ENCODE data around the gene EPB41L1. TPM values are rescaled to one million over a fixed set of nuclear protein-coding genes. Genes with fewer than 3 reads are reported as not detected.

Gene EPB41L1
- polyA plus RNA-seq, 1 donor from 2014 or later: 38.2 TPM

- Histone ChIP-seq H4K20me1 (ENCODE audit: insufficient read depth) (no peaks in the 10 kb centered on the region), H3F3A (ENCODE audit: insufficient read depth, low read length, poor library complexity, severe bottlenecking) (no peaks in the 10 kb centered on the region), H3K27me3 (ENCODE audit: insufficient read depth, low read depth, low read length) (no peaks in the 10 kb centered on the region), H3K36me3 (ENCODE audit: insufficient read depth, low read length) (no peaks in the 10 kb centered on the region), H3K9me2 (ENCODE audit: insufficient read depth, low read length) (no peaks in the 10 kb centered on the region), H3K9ac (ENCODE audit: low read length) (no peak overlapping the region), H3K79me2 (replicated peaks; ENCODE audit: insufficient read depth, low read length) (peaks cover 12% of the 10 kb centered on the region), H3K27ac (ENCODE audit: low read length) (no peak overlapping the region), H3K4me3 (ENCODE audit: low read length) (peak overlapping the region; percentile 81), H2AFZ (ENCODE audit: low read depth, low read length) (no peak overlapping the region), H3K4me2 (ENCODE audit: low read length) (peak overlapping the region; percentile 73), H3K9me3 (ENCODE audit: low read length) (no peaks in the 10 kb centered on the region)
- TF ChIP-seq POLR2AphosphoS5 (IDR thresholded peaks at IDR 0.05) (no peak), SMC3 (conservative IDR thresholded peaks at IDR 0.05; ENCODE audit: poor library complexity) (no peak), REST (IDR thresholded peaks at IDR 0.05; ENCODE audit: borderline replicate concordance) (no peak), RAD21 (conservative IDR thresholded peaks at IDR 0.05) (no peak), EZH2 (IDR thresholded peaks at IDR 0.05; ENCODE audit: borderline replicate concordance, insufficient read depth, low read length, poor library complexity, severe bottlenecking) (no peak), TAF1 (IDR thresholded peaks at IDR 0.05; ENCODE audit: low read depth) (no peak), EP300 (conservative IDR thresholded peaks at IDR 0.05; ENCODE audit: poor library complexity, severe bottlenecking) (no peak), MXI1 (conservative IDR thresholded peaks at IDR 0.05; ENCODE audit: poor library complexity, severe bottlenecking) (no peak)
- TF ChIP-seq, protein P1, sequence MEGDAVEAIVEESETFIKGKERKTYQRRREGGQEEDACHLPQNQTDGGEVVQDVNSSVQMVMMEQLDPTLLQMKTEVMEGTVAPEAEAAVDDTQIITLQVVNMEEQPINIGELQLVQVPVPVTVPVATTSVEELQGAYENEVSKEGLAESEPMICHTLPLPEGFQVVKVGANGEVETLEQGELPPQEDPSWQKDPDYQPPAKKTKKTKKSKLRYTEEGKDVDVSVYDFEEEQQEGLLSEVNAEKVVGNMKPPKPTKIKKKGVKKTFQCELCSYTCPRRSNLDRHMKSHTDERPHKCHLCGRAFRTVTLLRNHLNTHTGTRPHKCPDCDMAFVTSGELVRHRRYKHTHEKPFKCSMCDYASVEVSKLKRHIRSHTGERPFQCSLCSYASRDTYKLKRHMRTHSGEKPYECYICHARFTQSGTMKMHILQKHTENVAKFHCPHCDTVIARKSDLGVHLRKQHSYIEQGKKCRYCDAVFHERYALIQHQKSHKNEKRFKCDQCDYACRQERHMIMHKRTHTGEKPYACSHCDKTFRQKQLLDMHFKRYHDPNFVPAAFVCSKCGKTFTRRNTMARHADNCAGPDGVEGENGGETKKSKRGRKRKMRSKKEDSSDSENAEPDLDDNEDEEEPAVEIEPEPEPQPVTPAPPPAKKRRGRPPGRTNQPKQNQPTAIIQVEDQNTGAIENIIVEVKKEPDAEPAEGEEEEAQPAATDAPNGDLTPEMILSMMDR (IDR thresholded peaks at IDR 0.05; ENCODE audit: poor library complexity, severe bottlenecking): no peak
Observed at GRCh38 chr20:36155629-36155971, 1.1 kb downstream of the EPB41L1 start.

DNA sequence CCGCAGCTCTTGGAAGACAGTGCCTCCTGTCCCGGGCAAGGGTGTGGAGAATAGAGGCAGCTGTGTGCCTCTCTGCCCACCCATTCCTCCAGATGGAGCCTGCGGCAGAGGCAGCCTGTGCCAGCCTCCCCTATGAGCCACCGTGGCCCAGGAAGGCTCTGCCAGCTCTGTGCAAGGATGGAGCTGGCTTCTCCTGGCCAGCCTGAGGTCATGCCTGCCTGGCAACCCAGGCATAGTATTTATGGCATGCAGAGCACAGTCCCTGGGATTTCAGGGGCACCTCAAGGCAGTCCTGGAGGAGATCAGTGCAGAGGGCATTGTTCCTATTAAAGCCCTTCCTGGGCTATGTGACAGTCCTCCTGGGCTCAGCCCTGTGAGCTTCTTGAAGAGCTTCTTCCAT, 1.5 kb downstream of the EPB41L1 start:
- peaks cover 12% of the 10 kb centered on the region for H3K79me2 ChIP-seq (replicated peaks; ENCODE audit: insufficient read depth, low read length)
- no peak overlapping the region for H3K9ac ChIP-seq (ENCODE audit: low read length)
- H3K9me3 ChIP-seq (ENCODE audit: low read length): no peaks in the 10 kb centered on the region
- H3K4me3 ChIP-seq (ENCODE audit: low read length): peak overlapping the region; percentile 81
- H4K20me1 ChIP-seq (ENCODE audit: insufficient read depth): no peaks in the 10 kb centered on the region
- H3K27me3 ChIP-seq (ENCODE audit: insufficient read depth, low read depth, low read length): no peaks in the 10 kb centered on the region
- H3K4me2 ChIP-seq (ENCODE audit: low read length): no peak overlapping the region
- no peak overlapping the region for H3K27ac ChIP-seq (ENCODE audit: low read length)
- H3F3A ChIP-seq (ENCODE audit: insufficient read depth, low read length, poor library complexity, severe bottlenecking): no peaks in the 10 kb centered on the region
- no peak overlapping the region for H2AFZ ChIP-seq (ENCODE audit: low read depth, low read length)
- TF ChIP-seq, protein P1 (IDR thresholded peaks at IDR 0.05; ENCODE audit: poor library complexity, severe bottlenecking): no peak
- no peak for TF ChIP-seq MXI1 (conservative IDR thresholded peaks at IDR 0.05; ENCODE audit: poor library complexity, severe bottlenecking)
- TF ChIP-seq SMC3 (conservative IDR thresholded peaks at IDR 0.05; ENCODE audit: poor library complexity): no peak
- TF ChIP-seq RAD21 (conservative IDR thresholded peaks at IDR 0.05): no peak
- no peak for TF ChIP-seq EP300 (conservative IDR thresholded peaks at IDR 0.05; ENCODE audit: poor library complexity, severe bottlenecking)
- TF ChIP-seq REST (IDR thresholded peaks at IDR 0.05; ENCODE audit: borderline replicate concordance): no peak
- TF ChIP-seq EZH2 (IDR thresholded peaks at IDR 0.05; ENCODE audit: borderline replicate concordance, insufficient read depth, low read length, poor library complexity, severe bottlenecking): no peak
- no peak for TF ChIP-seq POLR2AphosphoS5 (IDR thresholded peaks at IDR 0.05)
- no peak for TF ChIP-seq TAF1 (IDR thresholded peaks at IDR 0.05; ENCODE audit: low read depth)
- H3K36me3 ChIP-seq (ENCODE audit: insufficient read depth, low read length): no peaks in the 10 kb centered on the region
- no peaks in the 10 kb centered on the region for H3K9me2 ChIP-seq (ENCODE audit: insufficient read depth, low read length)
